HG03521 (cell line): ENCODE results near the gene SPINT2.

Experiments
- ATAC-seq: cut with Tn5 transposase; IDR thresholded peaks from one replicate; pipeline ENCODE4 v1.9.1; 2021; ENCODE audit warnings: mild to moderate bottlenecking, moderate library complexity; ENCODE audit not compliant: unreplicated experiment

Gene SPINT2

GRCh38 chr19:38266981-38267597 lies 2.7 kb downstream of the SPINT2 start:
- no peak for ATAC-seq

- no peak for ATAC-seq
Observed at GRCh38 chr19:38267761-38268483, 3.5 kb downstream of the SPINT2 start.

GRCh38 chr19:38268539-38268938 lies 4.2 kb downstream of the SPINT2 start:
- ATAC-seq: no peak

GRCh38 chr19:38270587-38271167 lies 6.3 kb downstream of the SPINT2 start:
- no peak for ATAC-seq

GRCh38 chr19:38273499-38273898 lies 9.1 kb downstream of the SPINT2 start:
- ATAC-seq: no peak

GRCh38 chr19:38274739-38275138 lies 10.4 kb downstream of the SPINT2 start:
- no peak for ATAC-seq

- ATAC-seq: no peak
Observed at GRCh38 chr19:38276942-38277517, 12.7 kb downstream of the SPINT2 start.

GRCh38 chr19:38277549-38277948 lies 13.2 kb downstream of the SPINT2 start:
- no peak for ATAC-seq

- ATAC-seq: no peak
Observed at GRCh38 chr19:38277969-38278680, 13.8 kb downstream of the SPINT2 start.

GRCh38 chr19:38278751-38279150 lies 14.4 kb downstream of the SPINT2 start:
- no peak for ATAC-seq

GRCh38 chr19:38280030-38280921 lies 15.9 kb downstream of the SPINT2 start:
- no peak for ATAC-seq

GRCh38 chr19:38281811-38282566 lies 17.6 kb downstream of the SPINT2 start:
- ATAC-seq: no peak

- ATAC-seq: no peak
Observed at GRCh38 chr19:38283271-38283670, 18.9 kb downstream of the SPINT2 start.

- no peak for ATAC-seq
Observed at GRCh38 chr19:38284422-38284821, 20.0 kb downstream of the SPINT2 start.

- ATAC-seq: no peak
Observed at GRCh38 chr19:38285567-38285966, 21.2 kb downstream of the SPINT2 start.

- no peak for ATAC-seq
Observed at GRCh38 chr19:38287604-38288003, 23.2 kb downstream of the SPINT2 start.

- no peak for ATAC-seq
Observed at GRCh38 chr19:38288123-38288855, 23.9 kb downstream of the SPINT2 start.

GRCh38 chr19:38289955-38290354 lies 25.6 kb downstream of the SPINT2 start:
- no peak for ATAC-seq

- ATAC-seq: no peak
Observed at GRCh38 chr19:38290631-38291147, 26.3 kb downstream of the SPINT2 start.
